Astrocyte (in vitro differentiated cells and primary cell): ENCODE measurements around the gene DIP2C. TPM values are rescaled to one million over a fixed set of nuclear protein-coding genes. Genes with fewer than 3 reads are reported as not detected.
A peak's percentile ranks its signal among the peaks of the same experiment; 100 is the strongest.

ENCODE experiments used
- DNase-seq: peaks from one replicate; pipeline ENCODE4 v3.0.0-alpha.2; 2010; ENCODE audit warnings: low read depth
- FAIRE-seq: peaks from 2 replicates; lab custom pipeline; 2011; peaks lifted over from hg19 to GRCh38; lab: Jason Lieb, UNC
- H2AFZ ChIP-seq: 2 replicates; pipeline ENCODE4 v1.6.0; 2012; ENCODE audit warnings: low read depth, low read length, inconsistent platforms
- H3K27ac ChIP-seq: 2 replicates; pipeline ENCODE4 v1.5.1; 2011; ENCODE audit warnings: low read depth, low read length, inconsistent platforms
- H3K27me3 ChIP-seq: 2 replicates; pipeline ENCODE4 v1.6.0; 2011; ENCODE audit warnings: low read length, inconsistent platforms; ENCODE audit not compliant: insufficient read depth
- H3K36me3 ChIP-seq: 2 replicates; pipeline ENCODE4 v1.5.1; 2011; ENCODE audit warnings: low read length, inconsistent platforms; ENCODE audit not compliant: insufficient read depth
- H3K4me1 ChIP-seq: 2 replicates; pipeline ENCODE4 v1.5.1; 2011; ENCODE audit warnings: low read length, inconsistent platforms; ENCODE audit not compliant: insufficient read depth
- H3K4me2 ChIP-seq: 2 replicates; pipeline ENCODE4 v1.6.0; 2012; ENCODE audit warnings: low read length, inconsistent platforms
- H3K4me3 ChIP-seq: 2 replicates; pipeline ENCODE4 v1.5.1; 2011; ENCODE audit warnings: low read depth, mild to moderate bottlenecking, low read length, inconsistent platforms; ENCODE audit not compliant: insufficient read depth
- H3K79me2 ChIP-seq: 2 replicates; pipeline ENCODE4 v1.6.0; 2012; ENCODE audit warnings: mild to moderate bottlenecking, low read length, inconsistent platforms; ENCODE audit not compliant: insufficient read depth
- H3K9ac ChIP-seq: 2 replicates; pipeline ENCODE4 v1.6.0; 2012; ENCODE audit warnings: mild to moderate bottlenecking, low read length, inconsistent platforms
- H3K9me3 ChIP-seq: 2 replicates; pipeline ENCODE4 v1.5.1; 2012; ENCODE audit warnings: low read depth, mild to moderate bottlenecking, low read length, inconsistent platforms; ENCODE audit not compliant: insufficient read depth
- H4K20me1 ChIP-seq: 2 replicates; pipeline ENCODE4 v1.6.0; 2012; ENCODE audit warnings: low read length, inconsistent platforms; ENCODE audit not compliant: insufficient read depth
- H3K27ac Mint-ChIP-seq: one replicate; pipeline ENCODE4 v1.8.0; 2021; ENCODE audit warnings: mild to moderate bottlenecking, mixed read lengths; ENCODE audit not compliant: unreplicated experiment
- H3K27me3 Mint-ChIP-seq: one replicate; pipeline ENCODE4 v1.8.0; 2021; ENCODE audit warnings: low read depth, mixed read lengths; ENCODE audit not compliant: unreplicated experiment
- H3K36me3 Mint-ChIP-seq: one replicate; pipeline ENCODE4 v1.8.0; 2021; ENCODE audit warnings: low read depth, mixed read lengths; ENCODE audit not compliant: unreplicated experiment
- H3K4me1 Mint-ChIP-seq: one replicate; pipeline ENCODE4 v1.8.0; 2021; ENCODE audit warnings: low read depth, mixed read lengths; ENCODE audit not compliant: unreplicated experiment
- H3K4me3 Mint-ChIP-seq: one replicate; pipeline ENCODE4 v1.8.0; 2021; ENCODE audit warnings: mild to moderate bottlenecking, moderate library complexity, mixed read lengths; ENCODE audit not compliant: unreplicated experiment
- H3K9me3 Mint-ChIP-seq: one replicate; pipeline ENCODE4 v1.8.0; 2021; ENCODE audit warnings: mild to moderate bottlenecking, mixed read lengths; ENCODE audit not compliant: unreplicated experiment
- CTCF ChIP-seq: IDR thresholded peaks from 2 replicates; pipeline ENCODE4 v1.5.1; 2011; ENCODE audit warnings: low read depth, mild to moderate bottlenecking, inconsistent platforms, low read length, moderate library complexity; ENCODE audit not compliant: insufficient read depth
- EZH2 ChIP-seq: IDR thresholded peaks from 2 replicates; pipeline ENCODE4 v1.6.1; 2012; ENCODE audit warnings: mild to moderate bottlenecking, low read length, inconsistent platforms; ENCODE audit not compliant: insufficient read depth
- total RNA-seq: library from RNA; stranded (reverse); gene quantifications from 2 replicates; pipeline ENCODE4 v1.2.1, GENCODE V29; 2021

Gene DIP2C
- total RNA-seq, 1 donor from 2014 or later, result 27.3 TPM

- Mint-ChIP-seq H3K27me3 (no peaks in the 10 kb centered on the region), H3K9me3 (no peaks in the 10 kb centered on the region)
Observed at GRCh38 chr10:598415-599170, 90.9 kb downstream of the DIP2C start.

DNA sequence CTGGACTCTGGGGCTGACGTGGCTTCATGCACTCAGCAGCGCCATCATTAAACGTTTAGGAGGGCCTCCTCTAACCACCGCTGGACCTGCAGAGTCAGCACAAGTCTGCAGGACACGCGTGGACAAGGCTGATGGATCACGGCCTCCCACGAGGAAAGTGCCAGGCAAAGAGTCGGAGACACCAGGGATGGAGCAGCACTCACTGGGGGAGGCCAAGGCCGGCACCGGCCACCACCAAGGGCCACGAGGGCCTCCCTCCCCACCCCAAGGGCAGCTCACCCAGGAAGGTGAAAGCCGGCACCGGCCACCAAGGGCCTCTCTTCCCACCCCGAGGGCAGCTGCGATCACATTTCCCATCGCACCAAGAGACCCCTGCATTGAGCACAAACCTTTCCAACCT is 91.5 kb downstream of the DIP2C start:
- H3K36me3 ChIP-seq, result no peaks in the 10 kb centered on the region
- H3K4me3 ChIP-seq, result no peak overlapping the region
- peak overlapping the region; percentile 67 for H3K4me2 ChIP-seq
- Mint-ChIP-seq H3K27me3 (no peaks in the 10 kb centered on the region), H3K36me3 (peaks cover 4% of the 10 kb centered on the region), H3K9me3 (no peaks in the 10 kb centered on the region), H3K4me1 (peaks cover 65% of the 10 kb centered on the region), H3K27ac (peak overlapping the region; percentile 99), H3K4me3 (no peak overlapping the region)
- no peaks in the 10 kb centered on the region for H3K27me3 ChIP-seq
- peak overlapping the region; percentile 67 for H3K9ac ChIP-seq
- TF ChIP-seq EZH2, result no peak
- no peak for TF ChIP-seq CTCF
- no peaks in the 10 kb centered on the region for H3K9me3 ChIP-seq
- peak overlapping the region; percentile 96 for H3K27ac ChIP-seq
- peaks cover 52% of the 10 kb centered on the region for H3K4me1 ChIP-seq
- no peak overlapping the region for H2AFZ ChIP-seq
- no peak for FAIRE-seq
- DNase-seq, result no peak
- H3K79me2 ChIP-seq, result peaks cover 89% of the 10 kb centered on the region
- H4K20me1 ChIP-seq, result no peaks in the 10 kb centered on the region

More at GRCh38 chr10:598415-599170, 90.9 kb downstream of the DIP2C start:
- Histone ChIP-seq H3K79me2 (peaks cover 90% of the 10 kb centered on the region), H2AFZ (no peak overlapping the region), H3K4me1 (peaks cover 50% of the 10 kb centered on the region), H3K4me2 (peak overlapping the region; percentile 67), H3K27ac (peak overlapping the region; percentile 96), H3K9me3 (no peaks in the 10 kb centered on the region), H3K36me3 (no peaks in the 10 kb centered on the region), H3K9ac (peak overlapping the region; percentile 79), H4K20me1 (no peaks in the 10 kb centered on the region), H3K27me3 (no peaks in the 10 kb centered on the region), H3K4me3 (peak overlapping the region; percentile 6)
- peaks cover 68% of the 10 kb centered on the region for H3K4me1 Mint-ChIP-seq
- no peak for TF ChIP-seq EZH2
- TF ChIP-seq CTCF, result no peak
- peak overlapping the region; percentile 73 for H3K4me3 Mint-ChIP-seq
- DNase-seq, result peak; percentile 99
- peak overlapping the region; percentile 99 for H3K27ac Mint-ChIP-seq
- FAIRE-seq, result peak; percentile 72
- H3K36me3 Mint-ChIP-seq, result peaks cover 4% of the 10 kb centered on the region
